ENCODE results near the gene MTX3. TPM values are rescaled to one million over a fixed set of nuclear protein-coding genes. Genes with fewer than 3 reads are reported as not detected.

MTX3 gene
- polyA plus RNA-seq, 1 of the 3 experiments (the other 2 are of a cell fraction): 6.8 TPM

GRCh38 chr5:79992891-79993657 lies 2.0 kb upstream of the MTX3 start:
- H3K9ac ChIP-seq: no peak overlapping the region
- ChIA-PET POLR2A (no interaction called here), CTCF (no interaction called here)
- H3K4me3 ChIP-seq (ENCODE audit: low read depth in 2 of 2, low read length in 1 of 2): no peak overlapping the region
- peaks cover 13 to 18% of the 10 kb centered on the region in 2 experiments for H3K36me3 ChIP-seq (replicated peaks in 1 of 2; ENCODE audit: control insufficient read depth in 1 of 2, insufficient read depth in 2 of 2, low read length in 1 of 2)
- no peak overlapping the region for H3K27ac ChIP-seq (ENCODE audit: low read depth in 2 of 2, low read length in 1 of 2)
- no peaks in the 10 kb centered on the region for H3K9me3 ChIP-seq
- no peak for DNase-seq
- peaks cover 10 to 13% of the 10 kb centered on the region in 2 experiments; a peak in 3 of 4 replicates for H3K4me1 ChIP-seq (ENCODE audit: control insufficient read depth in 1 of 2, insufficient read depth in 2 of 2, low read depth in 1 of 2, low read length in 1 of 2)
- no peaks in the 10 kb centered on the region for H3K27me3 ChIP-seq (ENCODE audit: insufficient read depth)
- H3K79me2 ChIP-seq (ENCODE audit: insufficient read depth): peaks cover 18% of the 10 kb centered on the region
- TF ChIP-seq, protein P1, sequence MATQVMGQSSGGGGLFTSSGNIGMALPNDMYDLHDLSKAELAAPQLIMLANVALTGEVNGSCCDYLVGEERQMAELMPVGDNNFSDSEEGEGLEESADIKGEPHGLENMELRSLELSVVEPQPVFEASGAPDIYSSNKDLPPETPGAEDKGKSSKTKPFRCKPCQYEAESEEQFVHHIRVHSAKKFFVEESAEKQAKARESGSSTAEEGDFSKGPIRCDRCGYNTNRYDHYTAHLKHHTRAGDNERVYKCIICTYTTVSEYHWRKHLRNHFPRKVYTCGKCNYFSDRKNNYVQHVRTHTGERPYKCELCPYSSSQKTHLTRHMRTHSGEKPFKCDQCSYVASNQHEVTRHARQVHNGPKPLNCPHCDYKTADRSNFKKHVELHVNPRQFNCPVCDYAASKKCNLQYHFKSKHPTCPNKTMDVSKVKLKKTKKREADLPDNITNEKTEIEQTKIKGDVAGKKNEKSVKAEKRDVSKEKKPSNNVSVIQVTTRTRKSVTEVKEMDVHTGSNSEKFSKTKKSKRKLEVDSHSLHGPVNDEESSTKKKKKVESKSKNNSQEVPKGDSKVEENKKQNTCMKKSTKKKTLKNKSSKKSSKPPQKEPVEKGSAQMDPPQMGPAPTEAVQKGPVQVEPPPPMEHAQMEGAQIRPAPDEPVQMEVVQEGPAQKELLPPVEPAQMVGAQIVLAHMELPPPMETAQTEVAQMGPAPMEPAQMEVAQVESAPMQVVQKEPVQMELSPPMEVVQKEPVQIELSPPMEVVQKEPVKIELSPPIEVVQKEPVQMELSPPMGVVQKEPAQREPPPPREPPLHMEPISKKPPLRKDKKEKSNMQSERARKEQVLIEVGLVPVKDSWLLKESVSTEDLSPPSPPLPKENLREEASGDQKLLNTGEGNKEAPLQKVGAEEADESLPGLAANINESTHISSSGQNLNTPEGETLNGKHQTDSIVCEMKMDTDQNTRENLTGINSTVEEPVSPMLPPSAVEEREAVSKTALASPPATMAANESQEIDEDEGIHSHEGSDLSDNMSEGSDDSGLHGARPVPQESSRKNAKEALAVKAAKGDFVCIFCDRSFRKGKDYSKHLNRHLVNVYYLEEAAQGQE (IDR thresholded peaks at IDR 0.05; ENCODE audit: low read depth, low read length): no peak
- TF ChIP-seq GABPA (IDR thresholded peaks at IDR 0.05; ENCODE audit: low read depth): no peak
- TF ChIP-seq FOXJ3 (CRISPR knock-in tag; IDR thresholded peaks at IDR 0.05): no peak
- TF ChIP-seq EZH2phosphoT487 (IDR thresholded peaks at IDR 0.05; ENCODE audit: borderline replicate concordance, low read depth): no peak
- no peak for TF ChIP-seq EP300 (IDR thresholded peaks at IDR 0.05; ENCODE audit: borderline replicate concordance in 1 of 2, low read depth in 1 of 2, low read length in 1 of 2)
- no peak for TF ChIP-seq TEAD4 (IDR thresholded peaks at IDR 0.05; ENCODE audit: borderline replicate concordance, insufficient read depth)
- TF ChIP-seq TAF1 (IDR thresholded peaks at IDR 0.05; ENCODE audit: borderline replicate concordance, low read depth, low read length): no peak
- H3K9me2 ChIP-seq: no peaks in the 10 kb centered on the region
- no peaks in the 10 kb centered on the region for H3F3A ChIP-seq (replicated peaks; ENCODE audit: insufficient read depth)
- H4K20me1 ChIP-seq (ENCODE audit: insufficient read depth): no peaks in the 10 kb centered on the region
- no peak overlapping the region for H2AFZ ChIP-seq (ENCODE audit: low read depth)
- no peak overlapping the region for H3K4me2 ChIP-seq
- 65% methylated on average over 2 of the region's 2 CpGs for WGBS (ENCODE audit: low lambda C conversion rate)

DNA sequence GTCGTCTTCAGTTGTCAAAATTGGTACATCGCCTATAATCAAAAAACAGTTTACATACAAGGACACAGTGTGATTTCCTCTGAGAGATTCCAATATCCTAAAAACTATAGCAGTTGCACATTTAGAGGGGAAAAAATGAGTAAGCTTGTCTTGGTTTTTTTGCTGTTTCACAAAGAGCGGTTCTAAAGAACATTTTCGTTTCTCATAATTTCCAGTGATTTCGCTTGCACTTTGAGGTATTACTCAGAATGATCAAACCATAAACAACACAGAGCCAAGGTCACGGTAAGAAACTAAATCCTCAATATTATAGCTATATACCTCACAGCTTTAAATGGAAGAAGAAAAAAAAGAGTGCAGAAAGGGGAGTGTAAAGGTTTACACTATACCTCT lies 861 bp downstream of the MTX3 start:
- peaks cover 10 to 13% of the 10 kb centered on the region in 2 experiments; a peak in 3 of 4 replicates for H3K4me1 ChIP-seq (ENCODE audit: control insufficient read depth in 1 of 2, insufficient read depth in 2 of 2, low read depth in 1 of 2, low read length in 1 of 2)
- H3K27me3 ChIP-seq (ENCODE audit: insufficient read depth): no peaks in the 10 kb centered on the region
- H3K36me3 ChIP-seq (replicated peaks in 1 of 2; ENCODE audit: control insufficient read depth in 1 of 2, insufficient read depth in 2 of 2, low read length in 1 of 2): peaks cover 32 to 46% of the 10 kb centered on the region in 2 experiments
- no peaks in the 10 kb centered on the region for H3K9me3 ChIP-seq
- peak overlapping the region; percentile 83 to 98 for H3K4me3 ChIP-seq (ENCODE audit: low read depth in 2 of 2, low read length in 1 of 2)
- H4K20me1 ChIP-seq (ENCODE audit: insufficient read depth): no peaks in the 10 kb centered on the region
- H3K79me2 ChIP-seq (ENCODE audit: insufficient read depth): peaks cover 18% of the 10 kb centered on the region
- no peak for DNase-seq
- peak overlapping the region; percentile 97 for H2AFZ ChIP-seq (ENCODE audit: low read depth)
- CTCF ChIA-PET: interaction anchor here (0.6 to 2.1 kb wide), 3 partner anchors 93 to 857 kb away, joined by 3 to 12 read pairs (median 3); no protein-coding TSS in a partner anchor
- H3K9ac ChIP-seq: peak overlapping the region; percentile 88; the same call in 1 of the 2 replicates
- WGBS (ENCODE audit: low lambda C conversion rate): 24% methylated on average over 6 of the region's 6 CpGs
- peak overlapping the region; percentile 89 for H3K4me2 ChIP-seq
- no peaks in the 10 kb centered on the region for H3K9me2 ChIP-seq
- H3K27ac ChIP-seq (ENCODE audit: low read depth in 2 of 2, low read length in 1 of 2): peak overlapping the region; percentile 71 to 86
- no peaks in the 10 kb centered on the region for H3F3A ChIP-seq (replicated peaks; ENCODE audit: insufficient read depth)
- POLR2A ChIA-PET: no interaction called here
- TF ChIP-seq EZH2phosphoT487 (IDR thresholded peaks at IDR 0.05; ENCODE audit: borderline replicate concordance, low read depth) (no peak), SIN3A (IDR thresholded peaks at IDR 0.05; ENCODE audit: borderline replicate concordance, low read depth, low read length) (no peak)

Data from SK-N-SH (cell line).